H9 (cell line): ENCODE measurements around the gene INSRR. TPM values are rescaled to one million over a fixed set of nuclear protein-coding genes. Genes with fewer than 3 reads are reported as not detected.

Experiments
- DNase-seq: peaks from one replicate; pipeline ENCODE4 v3.0.0-alpha.2; 2017
- H2AFZ ChIP-seq: one replicate; pipeline ENCODE4 v1.6.1; 2013; ENCODE audit warnings: mild to moderate bottlenecking, low read length, control low read depth, moderate library complexity
- H2AK5ac ChIP-seq: 2 replicates; pipeline ENCODE4 v1.6.1; 2013; ENCODE audit warnings: low read length, control low read depth, mixed read lengths; ENCODE audit not compliant: insufficient read length
- H2BK120ac ChIP-seq: one replicate; pipeline ENCODE4 v1.6.1; 2013; ENCODE audit warnings: low read depth, mild to moderate bottlenecking, low read length, control low read depth, inconsistent platforms; ENCODE audit not compliant: poor library complexity, severe bottlenecking
- H2BK12ac ChIP-seq: 2 replicates; pipeline ENCODE4 v1.6.1; 2013; ENCODE audit warnings: low read length, control low read depth, mixed read lengths, low read depth; ENCODE audit not compliant: insufficient read length
- H2BK15ac ChIP-seq: 2 replicates; pipeline ENCODE4 v1.6.1; 2013; ENCODE audit warnings: low read depth, low read length, control low read depth
- H2BK20ac ChIP-seq: one replicate; pipeline ENCODE4 v1.6.1; 2013; ENCODE audit warnings: low read depth, mild to moderate bottlenecking, low read length, control low read depth, inconsistent platforms; ENCODE audit not compliant: poor library complexity, severe bottlenecking
- H2BK5ac ChIP-seq: 2 replicates; pipeline ENCODE4 v1.6.1; 2013; ENCODE audit warnings: low read length, control low read depth, mixed read lengths; ENCODE audit not compliant: insufficient read length
- H3K14ac ChIP-seq: 2 replicates; pipeline ENCODE4 v1.6.1; 2013; ENCODE audit warnings: low read length, control low read depth; ENCODE audit not compliant: insufficient read depth
- H3K18ac ChIP-seq: 2 replicates; pipeline ENCODE4 v1.6.1; 2013; ENCODE audit warnings: low read depth, mild to moderate bottlenecking, mixed read lengths, low read length, control low read depth; ENCODE audit not compliant: insufficient read length
- H3K23ac ChIP-seq: 2 replicates; pipeline ENCODE4 v1.6.1; 2013; ENCODE audit warnings: low read length, control low read depth, mixed read lengths, low read depth; ENCODE audit not compliant: insufficient read length
- H3K23me2 ChIP-seq: 2 replicates; pipeline ENCODE4 v1.6.1; 2013; ENCODE audit warnings: low read depth, mild to moderate bottlenecking, mixed read lengths, low read length, control low read depth; ENCODE audit not compliant: insufficient read length, poor library complexity, severe bottlenecking
- H3K27ac ChIP-seq: 2 replicates; pipeline ENCODE4 v1.5.1; 2013; ENCODE audit warnings: low read length, control low read depth, mixed read lengths, low read depth; ENCODE audit not compliant: insufficient read length
- H3K27me3 ChIP-seq: 2 replicates; pipeline ENCODE4 v1.6.1; 2013; ENCODE audit warnings: low read length, control low read depth, inconsistent platforms; ENCODE audit not compliant: insufficient read depth
- H3K4ac ChIP-seq: 2 replicates; pipeline ENCODE4 v1.6.1; 2013; ENCODE audit warnings: low read depth, mild to moderate bottlenecking, control low read depth, inconsistent platforms, low read length, moderate library complexity
- H3K4me1 ChIP-seq: 2 replicates; pipeline ENCODE4 v1.6.1; 2013; ENCODE audit warnings: low read length, control low read depth, inconsistent platforms; ENCODE audit not compliant: insufficient read depth
- H3K4me2 ChIP-seq: 2 replicates; pipeline ENCODE4 v1.6.1; 2013; ENCODE audit warnings: low read length, control low read depth, mixed read lengths; ENCODE audit not compliant: insufficient read length, insufficient read depth
- H3K56ac ChIP-seq: 2 replicates; pipeline ENCODE4 v1.6.1; 2013; ENCODE audit warnings: low read depth, mild to moderate bottlenecking, mixed read lengths, low read length, control low read depth; ENCODE audit not compliant: insufficient read length
- H3K79me1 ChIP-seq: 2 replicates; pipeline ENCODE4 v1.6.1; 2013; ENCODE audit warnings: low read depth, mild to moderate bottlenecking, moderate library complexity, low read length, control low read depth, inconsistent platforms; ENCODE audit not compliant: insufficient read depth, poor library complexity, severe bottlenecking
- H3K79me2 ChIP-seq: 2 replicates; pipeline ENCODE4 v1.6.1; 2013; ENCODE audit warnings: low read length, control low read depth, inconsistent platforms; ENCODE audit not compliant: insufficient read depth
- H3K9ac ChIP-seq: 2 replicates; pipeline ENCODE4 v1.6.1; 2013; ENCODE audit warnings: low read length, control low read depth, mixed read lengths; ENCODE audit not compliant: insufficient read length; ENCODE audit errors: extremely low read depth
- H3K9me3 ChIP-seq: one replicate; pipeline ENCODE4 v1.6.1; 2013; ENCODE audit warnings: low read depth, low read length, inconsistent platforms; ENCODE audit not compliant: control insufficient read depth
- H3T11ph ChIP-seq: one replicate; pipeline ENCODE4 v1.6.1; 2013; ENCODE audit warnings: mild to moderate bottlenecking, low read length, control low read depth, inconsistent platforms
- H4K20me1 ChIP-seq: one replicate; pipeline ENCODE4 v1.6.1; 2013; ENCODE audit not compliant: control insufficient read depth, insufficient read length, insufficient read depth
- H4K5ac ChIP-seq: 2 replicates; pipeline ENCODE4 v1.6.1; 2013; ENCODE audit warnings: low read depth, mild to moderate bottlenecking, mixed read lengths, low read length, control low read depth; ENCODE audit not compliant: insufficient read length
- H4K8ac ChIP-seq: replicated peaks from 2 replicates; pipeline ENCODE4 v1.6.1; 2013; ENCODE audit warnings: low read length, control low read depth, mixed read lengths, low read depth; ENCODE audit not compliant: insufficient read length
- H4K91ac ChIP-seq: 2 replicates; pipeline ENCODE4 v1.6.1; 2013; ENCODE audit warnings: low read depth, mild to moderate bottlenecking, moderate library complexity, mixed read lengths, low read length, control low read depth; ENCODE audit not compliant: insufficient read length
- H3K27ac Mint-ChIP-seq, 3 experiments: 2 replicates in 2 of 3; 3 replicates in 1 of 3; pipeline ENCODE4 v1.8.0; 2020 to 2021; ENCODE audit warnings: mixed read lengths in 3 of 3, mild to moderate bottlenecking in 1 of 3, moderate library complexity in 1 of 3
- H3K27me3 Mint-ChIP-seq: 2 replicates; pipeline ENCODE4 v1.8.0; 2021; ENCODE audit warnings: low read depth, mild to moderate bottlenecking, moderate library complexity, mixed read lengths
- H3K36me3 Mint-ChIP-seq, 3 experiments: 2 replicates in 2 of 3; 3 replicates in 1 of 3; pipeline ENCODE4 v1.8.0; 2020 to 2021; ENCODE audit warnings: low read depth in 3 of 3, mixed read lengths in 3 of 3; ENCODE audit not compliant: insufficient read depth in 1 of 3
- H3K4me1 Mint-ChIP-seq, 2 experiments: 2 replicates each; pipeline ENCODE4 v1.8.0; 2020; ENCODE audit warnings: mixed read lengths in 2 of 2
- H3K4me3 Mint-ChIP-seq, 2 experiments: 2 replicates in 1 of 2; 3 replicates in 1 of 2; pipeline ENCODE4 v1.8.0; 2020 to 2021; ENCODE audit warnings: mild to moderate bottlenecking in 2 of 2, mixed read lengths in 2 of 2, moderate library complexity in 1 of 2
- H3K9me3 Mint-ChIP-seq, 2 experiments: 2 replicates in 1 of 2; 3 replicates in 1 of 2; pipeline ENCODE4 v1.8.0; 2020; ENCODE audit warnings: mild to moderate bottlenecking in 2 of 2, mixed read lengths in 2 of 2, moderate library complexity in 1 of 2
- CTCF ChIP-seq: fragments of 200-600 bp; sonication (generic); conservative IDR thresholded peaks from 3 replicates; pipeline ENCODE4 v1.8.0; 2021; ENCODE audit warnings: antibody characterized with exemption, mild to moderate bottlenecking
- WGBS: extraction: QIAGEN DNeasy Blood & Tissue Kit; methylation state at CpG from one replicate; pipeline ENCODE4 v1.1.7; 2013; ENCODE audit warnings: missing lambda C conversion rate, low lambda C conversion rate, mixed read lengths; ENCODE audit not compliant: insufficient read length; ENCODE audit errors: extremely low coverage; 5-methylcytosine and 5-hydroxymethylcytosine counted together
- total RNA-seq: library from RNA; stranded (reverse); gene quantifications from 2 replicates; pipeline ENCODE4 v1.2.1, GENCODE V29; 2021

The INSRR gene
- total RNA-seq, 1 experiment from 2014 or later = not detected

- no peak overlapping the region for H3T11ph ChIP-seq
- no peak overlapping the region for H3K18ac ChIP-seq
- H3K79me2 ChIP-seq = no peaks in the 10 kb centered on the region
- no peak overlapping the region for H2BK120ac ChIP-seq
- no peak overlapping the region for H4K5ac ChIP-seq
- no peak for DNase-seq
- no peak overlapping the region for H2BK20ac ChIP-seq
- no peaks in the 10 kb centered on the region; the same call in 1 of the 2 replicates for H3K4me1 ChIP-seq
- no peak overlapping the region for H3K27ac ChIP-seq
- Mint-ChIP-seq H3K9me3 (no peaks in the 10 kb centered on the region; a peak in 1 of 5 replicates), H3K27ac (no peak overlapping the region), H3K4me3 (no peak overlapping the region), H3K36me3 (no peaks in the 10 kb centered on the region), H3K4me1 (peaks cover 8 to 43% of the 10 kb centered on the region in 2 experiments), H3K27me3 (peaks cover 85% of the 10 kb centered on the region)
- H2BK12ac ChIP-seq = no peak overlapping the region
- no peak for TF ChIP-seq CTCF
- no peaks in the 10 kb centered on the region for H3K79me1 ChIP-seq
- H2BK5ac ChIP-seq = no peak overlapping the region
- no peak overlapping the region for H2AFZ ChIP-seq
- H3K56ac ChIP-seq = no peak overlapping the region
- H4K8ac ChIP-seq = no peak overlapping the region
- no peak overlapping the region for H3K4ac ChIP-seq
- no peak overlapping the region for H3K4me2 ChIP-seq
- no peaks in the 10 kb centered on the region for H4K20me1 ChIP-seq
- no peak overlapping the region for H4K91ac ChIP-seq
- H3K27me3 ChIP-seq = peaks cover 62% of the 10 kb centered on the region
- no peak overlapping the region for H2AK5ac ChIP-seq
- no peaks in the 10 kb centered on the region for H3K9me3 ChIP-seq
- no peak overlapping the region for H3K9ac ChIP-seq
- WGBS = no CpG with 5 or more reads among the region's 6 CpGs
- no peak overlapping the region for H3K14ac ChIP-seq
- no peak overlapping the region for H3K23ac ChIP-seq
- H2BK15ac ChIP-seq = no peak overlapping the region
- H3K23me2 ChIP-seq = peaks cover 13% of the 10 kb centered on the region
Observed at GRCh38 chr1:156862584-156862983, 3.7 kb upstream of the INSRR start.
